NB4 (cell line): ENCODE results near the gene RNF175.

ENCODE experiments used
- DNase-seq: peaks from one replicate; pipeline ENCODE4 v3.0.0; 2010; ENCODE audit warnings: low read depth
- H3K4me3 ChIP-seq: one replicate; pipeline ENCODE4 v1.5.1; 2011; ENCODE audit warnings: mild to moderate bottlenecking, low read depth, low read length, moderate library complexity
- MAX ChIP-seq: IDR thresholded peaks from 2 replicates; pipeline ENCODE4 v1.6.1; 2011; ENCODE audit warnings: low read depth, low read length
- MYC ChIP-seq: IDR thresholded peaks from 2 replicates; pipeline ENCODE4 v1.6.1; 2011; ENCODE audit warnings: low read depth, low read length
- POLR2A ChIP-seq: IDR thresholded peaks from 2 replicates; pipeline ENCODE4 v1.6.1; 2011; ENCODE audit warnings: mild to moderate bottlenecking; ENCODE audit not compliant: insufficient read length; ENCODE audit errors: extremely low read depth
- TF ChIP-seq, protein P1 (sequence below): IDR thresholded peaks from one replicate; pipeline ENCODE4 v1.5.1; 2012; ENCODE audit warnings: low read depth, low read length

The RNF175 gene

DNA sequence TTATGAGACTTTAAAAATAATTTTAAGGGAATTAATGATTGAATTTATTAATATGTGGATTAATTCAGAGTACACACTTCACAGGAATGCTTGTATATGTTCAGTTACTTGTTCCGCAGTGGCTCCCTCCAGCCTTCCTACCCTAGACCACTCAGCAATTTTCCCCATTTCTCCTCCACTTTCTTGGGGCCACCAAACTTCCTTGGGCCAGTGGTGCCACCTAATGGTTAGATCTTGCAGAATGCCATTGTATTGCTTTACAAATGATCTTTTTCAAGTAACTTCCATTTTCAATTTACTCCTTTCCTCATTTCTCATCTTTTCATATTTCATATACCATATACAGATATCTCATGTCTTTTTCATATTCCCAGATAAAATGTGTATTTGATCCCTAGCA is 3.6 kb upstream of the RNF175 start:
- peak; percentile 53 for DNase-seq
- no peak overlapping the region for H3K4me3 ChIP-seq
- TF ChIP-seq, protein P1, sequence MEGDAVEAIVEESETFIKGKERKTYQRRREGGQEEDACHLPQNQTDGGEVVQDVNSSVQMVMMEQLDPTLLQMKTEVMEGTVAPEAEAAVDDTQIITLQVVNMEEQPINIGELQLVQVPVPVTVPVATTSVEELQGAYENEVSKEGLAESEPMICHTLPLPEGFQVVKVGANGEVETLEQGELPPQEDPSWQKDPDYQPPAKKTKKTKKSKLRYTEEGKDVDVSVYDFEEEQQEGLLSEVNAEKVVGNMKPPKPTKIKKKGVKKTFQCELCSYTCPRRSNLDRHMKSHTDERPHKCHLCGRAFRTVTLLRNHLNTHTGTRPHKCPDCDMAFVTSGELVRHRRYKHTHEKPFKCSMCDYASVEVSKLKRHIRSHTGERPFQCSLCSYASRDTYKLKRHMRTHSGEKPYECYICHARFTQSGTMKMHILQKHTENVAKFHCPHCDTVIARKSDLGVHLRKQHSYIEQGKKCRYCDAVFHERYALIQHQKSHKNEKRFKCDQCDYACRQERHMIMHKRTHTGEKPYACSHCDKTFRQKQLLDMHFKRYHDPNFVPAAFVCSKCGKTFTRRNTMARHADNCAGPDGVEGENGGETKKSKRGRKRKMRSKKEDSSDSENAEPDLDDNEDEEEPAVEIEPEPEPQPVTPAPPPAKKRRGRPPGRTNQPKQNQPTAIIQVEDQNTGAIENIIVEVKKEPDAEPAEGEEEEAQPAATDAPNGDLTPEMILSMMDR = peak; percentile 25
- TF ChIP-seq MAX = no peak
- TF ChIP-seq MYC = no peak
- no peak for TF ChIP-seq POLR2A

- TF ChIP-seq POLR2A = no peak
- no peak for TF ChIP-seq MYC
- TF ChIP-seq MAX = no peak
- TF ChIP-seq, protein P1 = no peak
- DNase-seq = no peak
- no peak overlapping the region for H3K4me3 ChIP-seq
Measured at GRCh38 chr4:153758688-153759406, 977 bp downstream of the RNF175 start.

DNA sequence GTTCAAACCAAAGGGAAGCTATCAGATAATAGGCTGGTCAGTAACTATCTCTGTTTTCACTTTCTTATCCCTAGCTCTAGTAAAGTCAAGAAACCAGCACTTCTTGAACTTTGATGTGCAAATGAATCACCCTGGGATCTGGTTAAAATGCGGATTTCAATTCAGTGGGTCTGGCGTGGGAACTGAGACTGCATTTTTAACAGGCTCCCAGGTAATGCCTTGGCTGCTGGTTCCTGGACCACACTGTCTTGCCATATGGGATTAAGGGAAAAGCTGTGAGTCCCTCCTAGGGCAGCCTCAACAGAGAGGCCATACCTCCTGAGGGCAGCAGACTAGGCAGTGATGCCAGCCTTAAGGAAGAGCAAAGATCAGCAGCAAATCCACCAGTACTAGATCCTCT is 1.7 kb downstream of the RNF175 start:
- TF ChIP-seq MYC = no peak
- TF ChIP-seq, protein P1 = no peak
- DNase-seq = no peak
- H3K4me3 ChIP-seq = no peak overlapping the region

GRCh38 chr4:153757407-153757806 is 2.4 kb downstream of the RNF175 start:
- no peak for TF ChIP-seq MYC
- no peak for TF ChIP-seq MAX
- TF ChIP-seq, protein P1 = no peak
- no peak for TF ChIP-seq POLR2A
- no peak overlapping the region for H3K4me3 ChIP-seq
- peak; percentile 27 for DNase-seq

DNA sequence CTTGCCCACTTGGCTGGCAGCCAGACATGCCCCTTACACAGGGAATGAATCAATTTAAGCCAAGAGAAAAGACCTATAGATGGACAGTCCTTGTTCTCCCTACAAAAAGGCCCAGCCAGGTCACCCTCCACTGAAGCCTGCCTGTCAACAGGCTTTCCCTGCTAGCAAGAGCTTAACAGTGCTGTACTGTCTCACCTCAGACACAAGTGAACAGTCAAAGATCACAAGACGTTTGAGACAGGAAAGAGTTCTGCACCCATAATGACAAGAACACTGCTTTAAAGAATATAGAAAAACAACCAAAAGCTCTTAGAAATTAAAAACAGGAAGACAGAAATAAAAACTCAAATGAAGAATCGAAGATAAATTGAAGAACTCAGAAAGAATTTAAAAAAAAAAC is 4.6 kb downstream of the RNF175 start:
- H3K4me3 ChIP-seq = no peak overlapping the region
- no peak for DNase-seq
- TF ChIP-seq, protein P1 = no peak
- TF ChIP-seq MAX = no peak
- no peak for TF ChIP-seq MYC
- no peak for TF ChIP-seq POLR2A

- peak; percentile 89 for DNase-seq
- no peak for TF ChIP-seq MYC
- TF ChIP-seq MAX = no peak
- TF ChIP-seq, protein P1 = peak; percentile 62
- no peak overlapping the region for H3K4me3 ChIP-seq
Measured at GRCh38 chr4:153750197-153750817, 9.5 kb downstream of the RNF175 start.
